ENCODE results near the gene GRM7. TPM values are rescaled to one million over a fixed set of nuclear protein-coding genes. Genes with fewer than 3 reads are reported as not detected.

The GRM7 gene
- total RNA-seq, 2 donors from 2014 or later, result 0.10 TPM; not detected in 1

DNA sequence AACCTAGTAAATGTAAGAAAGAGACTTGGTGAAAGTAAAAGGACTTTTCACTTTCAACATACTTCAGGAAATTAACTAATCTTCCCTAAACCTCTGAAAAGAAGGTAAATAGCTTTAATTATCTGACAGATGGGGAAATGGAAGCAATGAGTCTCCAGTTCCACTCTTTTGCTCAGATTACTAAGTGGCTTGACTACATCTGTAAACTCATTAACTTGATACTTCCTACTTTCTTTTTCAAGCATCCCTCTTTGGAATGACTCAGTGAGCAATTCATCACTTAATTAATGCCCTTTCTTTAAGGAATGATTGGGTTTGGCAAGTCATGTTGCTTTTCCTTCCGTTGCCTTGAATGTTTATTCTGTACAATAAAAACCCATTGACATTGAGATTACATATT lies 234.2 kb downstream of the GRM7 start:
- intact Hi-C loops (cut with DNase I), result no loop called here
- DNase-seq, result no peak

GRCh38 chr3:7100136-7100535 lies 239.2 kb downstream of the GRM7 start:
- intact Hi-C loops (cut with DNase I), result no loop called here
- DNase-seq, result no peak
- no peak for ATAC-seq

More for the DNA sequence above, 234.2 kb downstream of the GRM7 start:
- ATAC-seq, result no peak

DNA sequence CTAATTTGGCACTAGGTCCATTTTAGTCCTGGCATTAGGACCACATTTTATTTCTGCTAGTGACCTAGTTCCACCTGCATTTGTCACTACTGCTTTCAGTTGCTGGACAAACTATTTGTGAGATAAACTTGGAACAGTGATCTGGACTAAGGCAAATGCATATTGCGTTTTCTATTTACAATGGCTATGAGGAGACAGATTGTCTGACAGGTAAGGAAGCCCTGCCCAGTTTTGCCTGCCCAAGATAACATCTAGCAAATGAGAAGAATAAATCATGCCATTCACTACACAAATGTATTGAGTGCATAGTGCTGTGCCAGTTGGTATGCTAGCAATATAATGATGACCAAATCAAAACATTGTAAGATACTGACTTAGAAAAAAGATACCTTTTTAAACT lies 245.7 kb downstream of the GRM7 start:
- no peak for DNase-seq
- ATAC-seq, result no peak
- intact Hi-C loops (cut with DNase I), result no loop called here

GRCh38 chr3:7112523-7113056 lies 251.7 kb downstream of the GRM7 start:
- ATAC-seq (no peak), DNase-seq (no peak)
- intact Hi-C loops (cut with DNase I), result no loop called here

- DNase-seq (no peak), ATAC-seq (no peak)
- intact Hi-C loops (cut with DNase I), result no loop called here
Observed at GRCh38 chr3:7144697-7145308, 283.9 kb downstream of the GRM7 start.

GRCh38 chr3:7146529-7146928 lies 285.6 kb downstream of the GRM7 start:
- no peak for ATAC-seq
- no peak for DNase-seq
- intact Hi-C loops (cut with DNase I), result no loop called here

DNA sequence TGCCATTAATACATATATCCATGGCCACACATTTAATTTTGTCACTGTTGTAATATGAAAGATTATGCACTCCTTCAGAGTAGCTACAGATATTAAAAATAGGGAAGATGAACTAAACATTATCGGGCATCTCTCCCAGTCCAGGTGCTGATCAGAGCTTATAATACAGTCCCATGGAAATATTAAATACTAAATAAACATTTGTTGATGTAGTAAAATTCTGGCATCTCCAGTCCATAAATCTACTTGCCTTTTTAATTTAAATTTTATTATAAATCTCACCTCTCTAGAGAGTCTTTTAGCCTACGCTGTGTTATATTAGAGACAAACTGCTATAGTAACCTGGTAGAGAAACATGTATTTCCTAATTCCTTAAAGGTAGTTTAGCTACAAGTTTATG lies 297.6 kb downstream of the GRM7 start:
- intact Hi-C loops (cut with DNase I), result no loop called here
- no peak for ATAC-seq
- no peak for DNase-seq

- ATAC-seq, result no peak
- intact Hi-C loops (cut with DNase I), result loop anchor here in 1 of 2 donors (10.0 kb wide), 2 partner anchors 134 to 384 kb away; no protein-coding TSS in a partner anchor
- DNase-seq, result no peak
Observed at GRCh38 chr3:7160689-7161088, 299.8 kb downstream of the GRM7 start.

- ATAC-seq, result peak; percentile 99
- DNase-seq, result peak; percentile 43
- intact Hi-C loops (cut with DNase I), result loop anchor here in 1 of 2 donors (10.0 kb wide), 2 partner anchors 128 to 378 kb away; no protein-coding TSS in a partner anchor
Observed at GRCh38 chr3:7166460-7166859, 305.5 kb downstream of the GRM7 start.

GRCh38 chr3:7171493-7171892 lies 310.6 kb downstream of the GRM7 start:
- no peak for DNase-seq
- intact Hi-C loops (cut with DNase I), result no loop called here
- no peak for ATAC-seq

DNA sequence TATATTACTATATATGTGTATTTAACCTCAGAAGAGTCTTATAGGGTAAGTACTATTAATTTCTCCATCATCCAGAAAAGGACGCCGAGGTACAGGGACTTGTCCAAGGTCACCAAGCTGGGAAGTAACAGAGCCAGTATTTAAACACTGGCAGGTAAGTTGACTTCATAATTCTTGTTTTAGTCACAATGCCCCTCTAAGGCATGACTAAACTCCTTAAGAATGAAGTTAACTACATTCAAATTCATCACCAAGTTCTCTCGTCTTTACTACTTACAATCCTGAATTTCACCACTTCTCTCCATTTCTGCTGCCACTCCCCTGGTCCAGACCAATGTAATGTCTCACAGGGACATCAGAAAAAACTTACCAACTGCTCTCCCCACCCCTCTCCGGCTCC lies 312.1 kb downstream of the GRM7 start:
- ATAC-seq (no peak), DNase-seq (no peak)
- intact Hi-C loops (cut with DNase I), result no loop called here

DNA sequence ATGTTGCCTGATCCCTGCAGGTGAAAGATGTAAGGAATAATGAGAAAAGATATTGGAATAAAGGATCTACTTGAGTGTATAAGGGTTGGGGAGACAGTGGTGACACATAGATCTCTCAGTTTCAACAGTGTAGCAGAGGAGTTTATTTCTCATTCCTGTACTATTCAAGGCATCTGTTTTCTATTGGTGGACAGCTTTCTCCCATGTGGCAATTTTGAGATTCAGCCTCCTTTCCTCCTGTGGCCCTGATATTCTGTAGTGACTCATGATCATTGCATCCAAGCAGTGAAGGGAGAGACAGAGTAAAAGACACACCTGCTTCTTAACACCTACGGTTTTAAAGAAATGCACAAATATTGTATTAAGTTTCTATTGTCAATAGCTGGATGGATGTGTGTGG lies 327.6 kb downstream of the GRM7 start:
- DNase-seq, result no peak
- intact Hi-C loops (cut with DNase I), result no loop called here
- no peak for ATAC-seq

GRCh38 chr3:7190095-7190494 lies 329.2 kb downstream of the GRM7 start:
- DNase-seq, result no peak
- intact Hi-C loops (cut with DNase I), result no loop called here
- ATAC-seq, result no peak

GRCh38 chr3:7193269-7193668 lies 332.4 kb downstream of the GRM7 start:
- no peak for ATAC-seq
- intact Hi-C loops (cut with DNase I), result no loop called here

GRCh38 chr3:7194071-7194835 lies 333.3 kb downstream of the GRM7 start:
- ATAC-seq (no peak), DNase-seq (no peak)
- intact Hi-C loops (cut with DNase I), result no loop called here

More at GRCh38 chr3:7193269-7193668, 332.4 kb downstream of the GRM7 start:
- DNase-seq, result no peak

- intact Hi-C loops (cut with DNase I), result no loop called here
- no peak for ATAC-seq
- DNase-seq, result no peak
Observed at GRCh38 chr3:7195934-7196333, 335.0 kb downstream of the GRM7 start.

DNA sequence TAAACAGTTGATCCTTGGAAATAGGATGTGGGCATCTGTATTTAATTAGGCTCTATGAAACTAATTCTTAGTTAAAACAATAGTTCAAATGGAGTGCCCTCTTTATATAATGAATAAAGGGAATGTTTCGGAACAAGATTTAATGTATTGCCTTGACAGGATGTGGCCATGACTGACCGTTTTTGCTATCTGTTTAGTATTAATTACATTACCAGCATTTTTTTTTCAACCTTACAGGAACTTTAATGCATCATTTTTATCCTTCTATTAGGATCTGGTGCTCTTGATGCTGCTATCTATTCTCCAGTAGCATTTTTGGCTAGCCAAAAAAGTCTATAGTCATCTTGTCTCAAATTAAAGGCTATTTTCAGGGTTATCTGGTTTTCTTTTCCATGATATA lies 340.9 kb downstream of the GRM7 start:
- ATAC-seq (no peak), DNase-seq (no peak)
- intact Hi-C loops (cut with DNase I), result no loop called here

DNA sequence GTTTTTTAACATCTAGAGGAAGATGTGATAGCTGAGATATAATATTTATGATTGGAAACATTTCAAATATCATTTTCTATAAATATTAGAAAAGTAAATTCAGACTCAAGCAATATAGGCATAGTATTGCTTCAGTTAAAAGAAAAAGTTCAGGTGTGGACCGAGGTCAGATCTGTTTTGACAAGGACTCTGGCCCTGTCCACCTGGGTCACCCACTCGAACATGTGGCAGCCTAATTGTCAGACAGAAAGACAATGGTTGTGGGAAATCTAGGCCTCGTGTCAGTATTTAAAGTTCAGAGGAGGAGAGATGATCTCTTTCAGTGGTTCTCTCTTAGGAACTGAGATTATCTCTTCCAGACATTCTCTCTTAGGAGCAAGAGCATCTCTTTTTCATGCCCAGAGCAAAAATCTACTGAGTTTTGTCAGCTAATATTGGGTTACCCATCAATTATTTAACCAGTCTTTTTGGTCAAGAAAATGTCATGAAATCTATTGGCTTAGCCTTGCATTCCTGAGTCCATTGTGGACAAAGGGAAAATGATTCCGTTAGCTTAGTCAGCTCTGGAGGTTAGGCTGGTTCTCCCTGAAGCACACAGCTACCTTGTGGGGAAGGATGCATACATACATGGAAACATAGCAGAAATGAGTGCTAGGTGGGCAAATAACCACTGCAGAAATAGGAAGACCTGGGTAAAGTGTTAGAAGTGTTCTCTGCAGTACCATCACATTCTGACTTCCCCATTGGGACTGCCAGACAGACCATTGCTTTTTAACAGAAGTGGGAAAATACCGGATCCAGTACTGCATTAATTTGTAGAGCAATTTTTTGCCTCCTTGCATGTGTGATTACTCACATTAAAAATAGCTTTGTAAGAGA lies 343.3 kb downstream of the GRM7 start:
- intact Hi-C loops (cut with DNase I), result no loop called here

DNA sequence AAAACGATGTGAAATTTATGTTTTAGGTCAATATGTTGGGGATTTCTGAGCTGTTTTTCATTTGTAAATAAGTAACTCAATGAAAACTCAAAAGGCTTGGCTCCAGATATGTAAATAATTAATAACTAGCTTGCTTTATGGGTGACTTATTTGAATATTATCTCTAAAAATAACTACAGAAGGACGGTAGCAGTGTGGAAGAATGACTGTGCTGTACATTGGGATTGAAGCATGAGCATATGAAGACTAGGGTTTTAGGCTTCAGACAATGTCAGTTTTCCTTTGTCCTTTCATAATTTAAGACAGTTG lies 343.9 kb downstream of the GRM7 start:
- no peak for DNase-seq
- intact Hi-C loops (cut with DNase I), result no loop called here

More for the DNA sequence above, 343.3 kb downstream of the GRM7 start:
- no peak for ATAC-seq
- DNase-seq, result no peak

GRCh38 chr3:7205535-7205934 lies 344.6 kb downstream of the GRM7 start:
- peak in 1 of 2 donors; percentile 70 for ATAC-seq
- intact Hi-C loops (cut with DNase I), result no loop called here
- DNase-seq, result no peak

More for the DNA sequence above, 343.9 kb downstream of the GRM7 start:
- ATAC-seq, result no peak
